ENCODE measurements around the gene DEUP1.

DNA sequence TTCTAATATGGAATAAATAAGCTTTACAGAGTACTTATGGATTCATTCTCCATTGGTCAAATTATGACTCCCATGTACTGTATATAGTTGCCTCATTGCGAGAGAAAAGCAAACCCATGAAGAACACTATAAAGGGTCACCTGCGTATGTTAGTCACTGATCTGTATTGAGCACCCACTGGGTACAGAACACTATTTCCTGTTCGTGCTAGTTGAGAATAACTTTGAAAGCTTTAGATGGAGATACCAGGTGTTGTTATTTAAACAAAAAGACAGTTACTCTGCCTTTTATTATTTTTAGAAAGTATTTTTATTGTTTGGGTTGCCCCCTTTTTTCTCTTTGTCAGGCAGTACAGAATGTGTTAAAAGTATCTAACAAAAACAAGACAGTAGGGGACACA, 79.9 kb downstream of the DEUP1 start:
- TF ChIP-seq, protein P1, sequence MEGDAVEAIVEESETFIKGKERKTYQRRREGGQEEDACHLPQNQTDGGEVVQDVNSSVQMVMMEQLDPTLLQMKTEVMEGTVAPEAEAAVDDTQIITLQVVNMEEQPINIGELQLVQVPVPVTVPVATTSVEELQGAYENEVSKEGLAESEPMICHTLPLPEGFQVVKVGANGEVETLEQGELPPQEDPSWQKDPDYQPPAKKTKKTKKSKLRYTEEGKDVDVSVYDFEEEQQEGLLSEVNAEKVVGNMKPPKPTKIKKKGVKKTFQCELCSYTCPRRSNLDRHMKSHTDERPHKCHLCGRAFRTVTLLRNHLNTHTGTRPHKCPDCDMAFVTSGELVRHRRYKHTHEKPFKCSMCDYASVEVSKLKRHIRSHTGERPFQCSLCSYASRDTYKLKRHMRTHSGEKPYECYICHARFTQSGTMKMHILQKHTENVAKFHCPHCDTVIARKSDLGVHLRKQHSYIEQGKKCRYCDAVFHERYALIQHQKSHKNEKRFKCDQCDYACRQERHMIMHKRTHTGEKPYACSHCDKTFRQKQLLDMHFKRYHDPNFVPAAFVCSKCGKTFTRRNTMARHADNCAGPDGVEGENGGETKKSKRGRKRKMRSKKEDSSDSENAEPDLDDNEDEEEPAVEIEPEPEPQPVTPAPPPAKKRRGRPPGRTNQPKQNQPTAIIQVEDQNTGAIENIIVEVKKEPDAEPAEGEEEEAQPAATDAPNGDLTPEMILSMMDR (conservative IDR thresholded peaks at IDR 0.05): no peak
- no peak for TF ChIP-seq ZFX (IDR thresholded peaks at IDR 0.05)

All from C4-2B (cell line).